ENCODE data around the gene RGSL1. TPM values are rescaled to one million over a fixed set of nuclear protein-coding genes. Genes with fewer than 3 reads are reported as not detected.

Gene RGSL1
- total RNA-seq, 3 donors from 2014 or later, result not detected

GRCh38 chr1:182584746-182585145 is 134.8 kb downstream of the RGSL1 start:
- H3K9me3 ChIP-seq, result no peaks in the 10 kb centered on the region
- peak overlapping the region in 1 of 3 donors; percentile 22 for H3K4me3 ChIP-seq
- intact Hi-C loops (cut with DNase I; ENCODE audit: low total_unique reads), result no loop called here
- H3K27ac ChIP-seq, result no peak overlapping the region
- no peaks in the 10 kb centered on the region for H3K36me3 ChIP-seq
- no peaks in the 10 kb centered on the region for H3K27me3 ChIP-seq
- DNase-seq (ENCODE audit: low spot score in 2 of 2), result no peak
- peaks cover 0 to 6% of the 10 kb centered on the region in 2 donors for H3K4me1 ChIP-seq
- TF ChIP-seq, protein P1, sequence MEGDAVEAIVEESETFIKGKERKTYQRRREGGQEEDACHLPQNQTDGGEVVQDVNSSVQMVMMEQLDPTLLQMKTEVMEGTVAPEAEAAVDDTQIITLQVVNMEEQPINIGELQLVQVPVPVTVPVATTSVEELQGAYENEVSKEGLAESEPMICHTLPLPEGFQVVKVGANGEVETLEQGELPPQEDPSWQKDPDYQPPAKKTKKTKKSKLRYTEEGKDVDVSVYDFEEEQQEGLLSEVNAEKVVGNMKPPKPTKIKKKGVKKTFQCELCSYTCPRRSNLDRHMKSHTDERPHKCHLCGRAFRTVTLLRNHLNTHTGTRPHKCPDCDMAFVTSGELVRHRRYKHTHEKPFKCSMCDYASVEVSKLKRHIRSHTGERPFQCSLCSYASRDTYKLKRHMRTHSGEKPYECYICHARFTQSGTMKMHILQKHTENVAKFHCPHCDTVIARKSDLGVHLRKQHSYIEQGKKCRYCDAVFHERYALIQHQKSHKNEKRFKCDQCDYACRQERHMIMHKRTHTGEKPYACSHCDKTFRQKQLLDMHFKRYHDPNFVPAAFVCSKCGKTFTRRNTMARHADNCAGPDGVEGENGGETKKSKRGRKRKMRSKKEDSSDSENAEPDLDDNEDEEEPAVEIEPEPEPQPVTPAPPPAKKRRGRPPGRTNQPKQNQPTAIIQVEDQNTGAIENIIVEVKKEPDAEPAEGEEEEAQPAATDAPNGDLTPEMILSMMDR (IDR thresholded peaks at IDR 0.05), result no peak
- TF ChIP-seq POLR2A (IDR thresholded peaks at IDR 0.05) (no peak), POLR2AphosphoS5 (IDR thresholded peaks at IDR 0.05) (no peak)

DNA sequence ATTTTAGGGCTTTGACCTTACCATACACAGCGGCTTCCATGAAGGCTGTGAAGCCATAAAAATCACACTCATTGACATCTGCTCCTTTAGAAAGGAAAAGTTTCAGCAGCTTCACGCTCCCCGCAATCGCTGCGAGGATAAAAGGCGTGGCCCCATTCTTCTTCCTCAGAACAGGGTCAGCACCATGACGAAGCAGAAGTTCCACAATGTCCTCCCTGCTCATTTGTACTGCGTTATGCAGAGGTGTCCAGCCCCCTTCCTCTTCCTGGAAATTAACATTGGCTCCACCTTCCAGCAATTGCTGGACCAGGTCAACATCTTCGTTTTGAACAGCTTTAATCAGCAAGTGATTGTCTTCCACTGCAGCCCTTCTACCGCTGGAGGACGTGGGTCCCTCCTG is 136.4 kb downstream of the RGSL1 start:
- Histone ChIP-seq H3K27me3 (no peaks in the 10 kb centered on the region), H3K27ac (no peak overlapping the region), H3K36me3 (no peaks in the 10 kb centered on the region), H3K9me3 (no peaks in the 10 kb centered on the region), H3K4me1 (peaks cover 0 to 6% of the 10 kb centered on the region in 2 donors), H3K4me3 (no peak overlapping the region)
- no peak for DNase-seq (ENCODE audit: low spot score in 2 of 2)
- TF ChIP-seq POLR2A (IDR thresholded peaks at IDR 0.05) (no peak), POLR2AphosphoS5 (IDR thresholded peaks at IDR 0.05) (no peak)
- TF ChIP-seq, protein P1 (IDR thresholded peaks at IDR 0.05), result no peak
- intact Hi-C loops (cut with DNase I; ENCODE audit: low total_unique reads), result no loop called here

DNA sequence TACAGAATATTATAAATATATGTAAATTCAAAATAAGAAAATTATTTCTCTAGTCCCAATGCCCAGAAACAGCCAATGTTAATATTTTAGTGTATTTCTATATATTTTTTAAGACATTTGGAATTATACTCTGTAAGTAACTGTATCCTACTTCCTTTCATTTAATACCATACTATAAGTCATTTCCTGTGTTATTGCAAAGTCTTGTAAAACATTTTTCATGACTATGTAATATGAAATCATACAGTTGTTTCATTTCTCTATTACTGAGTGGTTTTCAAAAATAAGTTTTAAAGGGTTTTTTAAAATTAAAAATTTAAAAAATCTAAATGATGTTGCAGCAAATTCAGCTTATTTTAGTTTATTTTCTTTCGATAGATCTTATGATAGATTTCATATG is 137.1 kb downstream of the RGSL1 start:
- no peak for DNase-seq (ENCODE audit: low spot score in 2 of 2)
- Histone ChIP-seq H3K27ac (no peak overlapping the region), H3K4me1 (peaks cover 0 to 6% of the 10 kb centered on the region in 2 donors), H3K4me3 (no peak overlapping the region), H3K27me3 (no peaks in the 10 kb centered on the region), H3K36me3 (no peaks in the 10 kb centered on the region), H3K9me3 (no peaks in the 10 kb centered on the region)
- intact Hi-C loops (cut with DNase I; ENCODE audit: low total_unique reads), result no loop called here
- TF ChIP-seq POLR2AphosphoS5 (IDR thresholded peaks at IDR 0.05), result no peak
- TF ChIP-seq, protein P1 (IDR thresholded peaks at IDR 0.05), result no peak
- no peak for TF ChIP-seq POLR2A (IDR thresholded peaks at IDR 0.05)

GRCh38 chr1:182587666-182588499 is 137.9 kb downstream of the RGSL1 start:
- no peaks in the 10 kb centered on the region for H3K27me3 ChIP-seq
- no peak for DNase-seq (ENCODE audit: low spot score in 2 of 2)
- peak overlapping the region; percentile 60 to 72 (median 67) for H3K4me3 ChIP-seq
- H3K9me3 ChIP-seq, result no peaks in the 10 kb centered on the region
- TF ChIP-seq, protein P1 (IDR thresholded peaks at IDR 0.05), result no peak
- no peak for TF ChIP-seq POLR2AphosphoS5 (IDR thresholded peaks at IDR 0.05)
- TF ChIP-seq POLR2A (IDR thresholded peaks at IDR 0.05), result no peak
- H3K4me1 ChIP-seq, result peaks cover 0 to 6% of the 10 kb centered on the region in 2 donors
- intact Hi-C loops (cut with DNase I; ENCODE audit: low total_unique reads), result no loop called here
- H3K27ac ChIP-seq, result peak overlapping the region; percentile 93 to 96
- no peaks in the 10 kb centered on the region for H3K36me3 ChIP-seq
